Head of caudate nucleus (tissue), 42 donors: ENCODE measurements around the gene IFT25.
A peak's percentile ranks its signal among the peaks of the same experiment; 100 is the strongest.

ENCODE experiments used
- DNase-seq, 42 donors: peaks; one replicate each; pipeline versions ENCODE4 v3.0.0 to v3.0.0-alpha.2; 2020 to 2021; ENCODE audit warnings: mixed read lengths in 7 of 42
- intact Hi-C: fragments of 100-400 bp; cut with DNase I; formaldehyde crosslinking; loops from one replicate; pipeline ENCODE4 v1.15.0; 2022

IFT25 gene

GRCh38 chr1:53938136-53938830, 7.2 kb downstream of the IFT25 start:
- DNase-seq = no peak
- intact Hi-C loops = no loop called here

GRCh38 chr1:53936430-53936829, 9.1 kb downstream of the IFT25 start:
- DNase-seq = no peak
- intact Hi-C loops = no loop called here

GRCh38 chr1:53934170-53934765, 11.2 kb downstream of the IFT25 start:
- intact Hi-C loops = no loop called here
- no peak for DNase-seq

GRCh38 chr1:53931523-53931922, 14.0 kb downstream of the IFT25 start:
- DNase-seq = no peak
- intact Hi-C loops = no loop called here

GRCh38 chr1:53930932-53931331, 14.6 kb downstream of the IFT25 start:
- intact Hi-C loops = no loop called here
- no peak for DNase-seq

GRCh38 chr1:53929246-53929960, 16.1 kb downstream of the IFT25 start:
- intact Hi-C loops = no loop called here
- DNase-seq = no peak

- no peak for DNase-seq
- intact Hi-C loops = no loop called here
Observed at GRCh38 chr1:53927376-53927881, 18.1 kb downstream of the IFT25 start.

GRCh38 chr1:53919675-53920066, 25.8 kb downstream of the IFT25 start:
- intact Hi-C loops = no loop called here
- DNase-seq = no peak

GRCh38 chr1:53918343-53918742, 27.2 kb downstream of the IFT25 start:
- no peak for DNase-seq
- intact Hi-C loops = no loop called here

- peak in 22 of 42 donors; percentile 10 to 69 (median 28) for DNase-seq
- intact Hi-C loops = no loop called here
Observed at GRCh38 chr1:53913352-53914033, 32.0 kb downstream of the IFT25 start.

- intact Hi-C loops = no loop called here
- DNase-seq = peak in 1 of 42 donors; percentile 16
Observed at GRCh38 chr1:53911442-53911841, 34.1 kb downstream of the IFT25 start.

GRCh38 chr1:53909946-53910345, 35.6 kb downstream of the IFT25 start:
- intact Hi-C loops = no loop called here
- peak in 1 of 42 donors; percentile 7 for DNase-seq

- intact Hi-C loops = no loop called here
- peak in 1 of 42 donors; percentile 8 for DNase-seq
Observed at GRCh38 chr1:53906121-53906520, 39.4 kb downstream of the IFT25 start.

- intact Hi-C loops = no loop called here
Observed at GRCh38 chr1:53905509-53905908, 40.0 kb downstream of the IFT25 start.

GRCh38 chr1:53902235-53903138, 43.0 kb downstream of the IFT25 start:
- intact Hi-C loops = no loop called here
- DNase-seq = peak in 1 of 42 donors; percentile 2

More at GRCh38 chr1:53905509-53905908, 40.0 kb downstream of the IFT25 start:
- peak in 1 of 42 donors; percentile 4 for DNase-seq

GRCh38 chr1:53899708-53900107, 45.8 kb downstream of the IFT25 start:
- no peak for DNase-seq
- intact Hi-C loops = no loop called here

GRCh38 chr1:53899206-53899628, 46.3 kb downstream of the IFT25 start:
- intact Hi-C loops = no loop called here
- peak in 4 of 42 donors; percentile 18 to 47 (median 24) for DNase-seq

- DNase-seq = peak in 4 of 42 donors; percentile 11 to 40 (median 23)
- intact Hi-C loops = no loop called here
Observed at GRCh38 chr1:53896635-53897229, 48.8 kb downstream of the IFT25 start.
